GM20431 (cell line): ENCODE results near the gene GRM2.
"Not testable (repeated sequence)": the region's sequence is repeated elsewhere in the genome, so short reads cannot be mapped to it uniquely, and the experiment has no call there.

Source experiments
- in situ Hi-C: fragments of 300-500 bp; cut with MseI, MboI; formaldehyde crosslinking; loops from one replicate; pipeline ENCODE4 v1.15.0; 2020; ENCODE audit warnings: low sequenced_read_pairs; ENCODE audit not compliant: unreplicated experiment

Gene GRM2

GRCh38 chr3:51753763-51754750 is 47.2 kb downstream of the GRM2 start:
- in situ Hi-C loops: not testable (repeated sequence)

DNA sequence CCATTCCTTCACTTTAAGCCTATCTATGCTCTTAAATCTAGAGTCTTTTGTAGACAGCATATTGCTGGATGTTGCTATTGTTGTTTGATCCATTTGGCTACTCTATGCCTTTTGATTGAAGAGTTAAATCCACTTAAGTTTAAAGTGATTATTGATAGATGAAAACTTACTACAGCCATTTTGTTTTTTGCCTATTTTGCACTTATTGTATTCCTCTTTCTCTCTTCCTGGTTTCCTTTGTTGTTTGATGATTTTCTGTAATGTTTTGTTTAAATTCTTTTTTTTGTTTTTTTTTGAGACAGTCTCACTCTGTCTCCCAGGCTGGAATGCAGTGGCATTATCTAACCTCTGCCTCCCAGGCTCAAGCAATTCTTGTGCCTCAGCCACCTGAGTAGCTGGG is 52.3 kb downstream of the GRM2 start:
- in situ Hi-C loops: no loop called here
